Osteoblast (primary cell): Measurements from ENCODE around the gene CCDC137. TPM values are rescaled to one million over a fixed set of nuclear protein-coding genes. Genes with fewer than 3 reads are reported as not detected.

ENCODE experiments used
- DNase-seq: peaks from one replicate; pipeline ENCODE4 v3.0.0; 2011; ENCODE audit warnings: low spot score, mixed read lengths; ENCODE audit not compliant: insufficient read length; ENCODE audit errors: missing footprints
- H2AFZ ChIP-seq: 2 replicates; pipeline ENCODE4 v1.6.0; 2011; ENCODE audit warnings: mild to moderate bottlenecking, low read length
- H3K27ac ChIP-seq: 2 replicates; pipeline ENCODE4 v1.5.1; 2011; ENCODE audit warnings: mild to moderate bottlenecking, low read depth, low read length, moderate library complexity
- H3K27me3 ChIP-seq: 2 replicates; pipeline ENCODE4 v1.6.0; 2012; ENCODE audit warnings: mild to moderate bottlenecking, control low read depth, inconsistent platforms, low read length, moderate library complexity; ENCODE audit not compliant: insufficient read depth
- H3K36me3 ChIP-seq: 2 replicates; pipeline ENCODE4 v1.5.1; 2011; ENCODE audit warnings: mild to moderate bottlenecking, low read length, control low read depth, moderate library complexity; ENCODE audit not compliant: insufficient read depth
- H3K4me1 ChIP-seq: 2 replicates; pipeline ENCODE4 v1.5.1; 2011; ENCODE audit warnings: mild to moderate bottlenecking, low read length, control low read depth, moderate library complexity; ENCODE audit not compliant: insufficient read depth
- H3K4me2 ChIP-seq: 2 replicates; pipeline ENCODE4 v1.6.0; 2011; ENCODE audit warnings: mild to moderate bottlenecking, low read length; ENCODE audit not compliant: insufficient read depth
- H3K4me3 ChIP-seq: fragments of 200-600 bp; sonication (generic); 3 replicates; pipeline ENCODE4 v1.5.1; 2012; ENCODE audit warnings: mild to moderate bottlenecking, low read length, inconsistent platforms; ENCODE audit not compliant: insufficient read depth
- H3K79me2 ChIP-seq: 2 replicates; pipeline ENCODE4 v1.6.0; 2012; ENCODE audit warnings: mild to moderate bottlenecking, low read length, control low read depth, inconsistent platforms; ENCODE audit not compliant: insufficient read depth
- H3K9me3 ChIP-seq: 2 replicates; pipeline ENCODE4 v1.5.1; 2011; ENCODE audit warnings: low read depth, low read length, control low read depth
- H4K20me1 ChIP-seq: 2 replicates; pipeline ENCODE4 v1.6.0; 2012; ENCODE audit warnings: mild to moderate bottlenecking, low read length, control low read depth; ENCODE audit not compliant: insufficient read depth
- CTCF ChIP-seq: IDR thresholded peaks from 2 replicates; pipeline ENCODE4 v1.5.1; 2011; ENCODE audit warnings: mild to moderate bottlenecking, low read depth, low read length, moderate library complexity; ENCODE audit errors: extremely low read depth
- total RNA-seq: library from RNA; depleted of rRNA; stranded (reverse); fragments of >200 nt; gene quantifications from 2 replicates; pipeline ENCODE4 v1.2.3, GENCODE V29; 2012

Gene CCDC137
- total RNA-seq, 1 donor = 4.7 TPM

GRCh38 chr17:81706232-81706611, 39.7 kb downstream of the CCDC137 start:
- H3K27ac ChIP-seq = no peak overlapping the region
- peaks cover 32% of the 10 kb centered on the region for H3K4me1 ChIP-seq
- H3K27me3 ChIP-seq = no peaks in the 10 kb centered on the region
- peak; percentile 0 for DNase-seq
- no peak overlapping the region for H3K4me2 ChIP-seq
- H3K36me3 ChIP-seq = peaks cover 35% of the 10 kb centered on the region
- H3K9me3 ChIP-seq = no peaks in the 10 kb centered on the region
- peaks cover 19% of the 10 kb centered on the region for H4K20me1 ChIP-seq
- peaks cover 43% of the 10 kb centered on the region for H3K79me2 ChIP-seq
- no peak for TF ChIP-seq CTCF
- H2AFZ ChIP-seq = no peak overlapping the region
- no peak overlapping the region for H3K4me3 ChIP-seq

GRCh38 chr17:81706757-81707624, 40.5 kb downstream of the CCDC137 start:
- no peak overlapping the region for H3K4me3 ChIP-seq
- peaks cover 28% of the 10 kb centered on the region for H3K36me3 ChIP-seq
- DNase-seq = peak; percentile 74
- peaks cover 35% of the 10 kb centered on the region for H3K79me2 ChIP-seq
- no peak overlapping the region for H2AFZ ChIP-seq
- no peaks in the 10 kb centered on the region for H3K9me3 ChIP-seq
- H3K27ac ChIP-seq = no peak overlapping the region
- no peaks in the 10 kb centered on the region for H3K27me3 ChIP-seq
- TF ChIP-seq CTCF = no peak
- H3K4me1 ChIP-seq = peaks cover 33% of the 10 kb centered on the region
- peaks cover 12% of the 10 kb centered on the region for H4K20me1 ChIP-seq
- no peak overlapping the region for H3K4me2 ChIP-seq

- Histone ChIP-seq H2AFZ (no peak overlapping the region), H3K4me2 (no peak overlapping the region), H3K27me3 (no peaks in the 10 kb centered on the region), H3K36me3 (peaks cover 26% of the 10 kb centered on the region), H3K9me3 (no peaks in the 10 kb centered on the region), H4K20me1 (peaks cover 9% of the 10 kb centered on the region), H3K79me2 (peaks cover 29% of the 10 kb centered on the region), H3K4me3 (no peak overlapping the region), H3K4me1 (peaks cover 32% of the 10 kb centered on the region), H3K27ac (no peak overlapping the region)
- peak; percentile 81 for DNase-seq
- TF ChIP-seq CTCF = no peak
These were observed 41.4 kb downstream of the CCDC137 start for GRCh38 chr17:81707725-81708646.
